Mesendoderm (in vitro differentiated cells): ENCODE measurements around the gene CFAP61.

Source experiments
- DNase-seq: peaks from one replicate; pipeline ENCODE4 v3.0.0; 2013
- H2AK5ac ChIP-seq: 2 replicates; pipeline ENCODE4 v1.6.1; 2013; ENCODE audit warnings: low read length, inconsistent platforms
- H2BK120ac ChIP-seq: 2 replicates; pipeline ENCODE4 v1.6.1; 2013; ENCODE audit warnings: low read depth, mild to moderate bottlenecking, low read length, moderate library complexity, mixed read lengths
- H2BK15ac ChIP-seq: replicated peaks from 2 replicates; pipeline ENCODE4 v1.6.1; 2013; ENCODE audit warnings: low read depth, mild to moderate bottlenecking, moderate library complexity
- H2BK5ac ChIP-seq: 2 replicates; pipeline ENCODE4 v1.6.1; 2013; ENCODE audit warnings: low read length, inconsistent platforms
- H3K18ac ChIP-seq: 2 replicates; pipeline ENCODE4 v1.6.1; 2013; ENCODE audit warnings: mild to moderate bottlenecking, low read length, mixed read lengths
- H3K23ac ChIP-seq: one replicate; pipeline ENCODE4 v1.6.1; 2013; ENCODE audit warnings: low read length
- H3K27ac ChIP-seq: 2 replicates; pipeline ENCODE4 v1.5.1; 2013; ENCODE audit warnings: low read depth, mild to moderate bottlenecking, inconsistent platforms, low read length, moderate library complexity
- H3K27me3 ChIP-seq: 2 replicates; pipeline ENCODE4 v1.6.1; 2013; ENCODE audit warnings: low read length, control low read depth, mild to moderate bottlenecking, inconsistent platforms; ENCODE audit not compliant: insufficient read depth, poor library complexity
- H3K36me3 ChIP-seq: 2 replicates; pipeline ENCODE4 v1.6.1; 2013; ENCODE audit warnings: low read length, inconsistent platforms; ENCODE audit not compliant: control insufficient read depth, insufficient read depth
- H3K4ac ChIP-seq: one replicate; pipeline ENCODE4 v1.6.1; 2013; ENCODE audit warnings: low read depth, mild to moderate bottlenecking, low read length, moderate library complexity
- H3K4me1 ChIP-seq: 2 replicates; pipeline ENCODE4 v1.6.1; 2013; ENCODE audit warnings: low read depth, low read length, inconsistent platforms; ENCODE audit not compliant: control insufficient read depth
- H3K4me2 ChIP-seq: 2 replicates; pipeline ENCODE4 v1.6.1; 2013; ENCODE audit warnings: low read length
- H3K4me3 ChIP-seq: 2 replicates; pipeline ENCODE4 v1.5.1; 2013; ENCODE audit warnings: mild to moderate bottlenecking, low read length
- H3K56ac ChIP-seq: one replicate; pipeline ENCODE4 v1.6.1; 2013; ENCODE audit warnings: low read length
- H3K79me1 ChIP-seq: 2 replicates; pipeline ENCODE4 v1.6.1; 2013; ENCODE audit warnings: low read length, inconsistent platforms
- H3K79me2 ChIP-seq: 2 replicates; pipeline ENCODE4 v1.6.1; 2013; ENCODE audit warnings: mild to moderate bottlenecking, low read length; ENCODE audit not compliant: control insufficient read depth, insufficient read depth
- H3K9ac ChIP-seq: 2 replicates; pipeline ENCODE4 v1.6.1; 2013; ENCODE audit warnings: low read length, inconsistent platforms
- H4K5ac ChIP-seq: one replicate; pipeline ENCODE4 v1.6.1; 2013; ENCODE audit warnings: low read length
- H4K8ac ChIP-seq: one replicate; pipeline ENCODE4 v1.6.1; 2013; ENCODE audit warnings: low read depth, mild to moderate bottlenecking, control low read depth, low read length, moderate library complexity
- WGBS: extraction: QIAGEN DNeasy Blood & Tissue Kit; methylation state at CpG from one replicate; pipeline ENCODE4 v1.1.7; 2013; ENCODE audit warnings: low lambda C conversion rate, missing lambda C conversion rate; ENCODE audit not compliant: insufficient coverage; ENCODE audit errors: extremely low coverage; 5-methylcytosine and 5-hydroxymethylcytosine counted together

The CFAP61 gene

GRCh38 chr20:20213526-20214121 is 161.3 kb downstream of the CFAP61 start:
- DNase-seq = no peak
- Histone ChIP-seq H3K4me3 (no peak overlapping the region), H3K4ac (no peak overlapping the region), H3K23ac (no peak overlapping the region), H3K27me3 (no peaks in the 10 kb centered on the region), H3K4me2 (no peak overlapping the region), H3K9ac (no peak overlapping the region), H3K79me1 (no peaks in the 10 kb centered on the region), H2BK120ac (no peak overlapping the region), H2BK5ac (no peak overlapping the region), H3K4me1 (no peaks in the 10 kb centered on the region), H3K36me3 (no peaks in the 10 kb centered on the region), H3K56ac (no peak overlapping the region), H3K79me2 (no peaks in the 10 kb centered on the region), H2AK5ac (no peak overlapping the region), H3K18ac (no peak overlapping the region), H4K5ac (no peak overlapping the region), H2BK15ac (no peak overlapping the region), H3K27ac (no peak overlapping the region), H4K8ac (no peak overlapping the region)
- no CpG with 5 or more reads among the region's 5 CpGs for WGBS

GRCh38 chr20:20214757-20215275 is 162.5 kb downstream of the CFAP61 start:
- Histone ChIP-seq H3K9ac (no peak overlapping the region), H3K4ac (no peak overlapping the region), H2AK5ac (no peak overlapping the region), H3K23ac (no peak overlapping the region), H3K27ac (no peak overlapping the region), H3K56ac (no peak overlapping the region), H3K4me1 (no peaks in the 10 kb centered on the region), H3K79me2 (no peaks in the 10 kb centered on the region), H3K4me2 (no peak overlapping the region), H2BK15ac (no peak overlapping the region), H2BK120ac (no peak overlapping the region), H3K79me1 (no peaks in the 10 kb centered on the region), H2BK5ac (no peak overlapping the region), H4K5ac (no peak overlapping the region), H3K36me3 (no peaks in the 10 kb centered on the region), H4K8ac (no peak overlapping the region), H3K4me3 (no peak overlapping the region), H3K18ac (no peak overlapping the region), H3K27me3 (no peaks in the 10 kb centered on the region)
- WGBS = no CpG with 5 or more reads among the region's 7 CpGs
- no peak for DNase-seq

DNA sequence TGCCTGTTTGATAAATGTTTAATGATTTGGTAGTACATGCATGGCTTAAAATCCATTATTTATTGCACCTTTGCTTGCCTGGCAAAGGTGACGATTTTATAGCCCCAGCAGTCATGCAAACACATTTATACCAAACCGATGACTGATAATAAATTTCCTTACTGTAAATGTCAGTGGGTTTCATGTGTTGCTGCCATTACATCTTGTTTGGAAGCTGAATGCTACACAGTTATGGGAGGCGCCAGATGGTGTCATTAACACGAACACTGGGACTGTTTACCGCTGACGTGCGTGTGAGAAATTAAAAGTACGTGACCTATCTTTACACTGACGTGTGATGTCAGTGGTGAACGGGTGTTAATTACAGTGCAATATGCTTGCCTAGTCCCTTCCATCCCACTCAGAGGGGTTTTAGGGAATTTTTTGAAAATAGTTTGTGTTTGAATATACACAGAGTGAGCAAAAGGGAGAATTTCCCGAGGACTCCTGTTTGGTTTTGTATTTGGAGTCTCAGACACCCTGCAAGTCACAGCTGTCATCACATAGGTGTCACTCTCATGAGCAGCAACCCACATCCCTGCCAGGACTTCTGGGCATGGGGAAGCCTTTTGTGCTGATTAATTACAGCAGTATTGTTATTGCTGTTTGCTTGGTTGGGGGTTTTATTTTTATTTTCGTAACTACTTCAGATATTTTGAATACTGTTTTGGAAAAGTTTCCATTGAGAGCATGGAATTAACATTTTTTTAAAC is 163.8 kb downstream of the CFAP61 start:
- H3K79me1 ChIP-seq = no peaks in the 10 kb centered on the region
- H3K36me3 ChIP-seq = no peaks in the 10 kb centered on the region
- no peaks in the 10 kb centered on the region for H3K4me1 ChIP-seq
- no peak overlapping the region for H3K56ac ChIP-seq
- no peak overlapping the region for H4K8ac ChIP-seq
- no peak overlapping the region for H3K4me3 ChIP-seq
- no peak for DNase-seq
- H3K4me2 ChIP-seq = no peak overlapping the region
- no peak overlapping the region for H2BK5ac ChIP-seq
- H3K18ac ChIP-seq = no peak overlapping the region
- H3K4ac ChIP-seq = no peak overlapping the region
- no peak overlapping the region for H4K5ac ChIP-seq
- H3K23ac ChIP-seq = no peak overlapping the region
- no CpG with 5 or more reads among the region's 12 CpGs for WGBS
- no peaks in the 10 kb centered on the region for H3K27me3 ChIP-seq
- no peak overlapping the region for H3K9ac ChIP-seq
- H3K79me2 ChIP-seq = no peaks in the 10 kb centered on the region
- H2BK120ac ChIP-seq = no peak overlapping the region
- H2BK15ac ChIP-seq = no peak overlapping the region
- no peak overlapping the region for H3K27ac ChIP-seq
- no peak overlapping the region for H2AK5ac ChIP-seq

DNA sequence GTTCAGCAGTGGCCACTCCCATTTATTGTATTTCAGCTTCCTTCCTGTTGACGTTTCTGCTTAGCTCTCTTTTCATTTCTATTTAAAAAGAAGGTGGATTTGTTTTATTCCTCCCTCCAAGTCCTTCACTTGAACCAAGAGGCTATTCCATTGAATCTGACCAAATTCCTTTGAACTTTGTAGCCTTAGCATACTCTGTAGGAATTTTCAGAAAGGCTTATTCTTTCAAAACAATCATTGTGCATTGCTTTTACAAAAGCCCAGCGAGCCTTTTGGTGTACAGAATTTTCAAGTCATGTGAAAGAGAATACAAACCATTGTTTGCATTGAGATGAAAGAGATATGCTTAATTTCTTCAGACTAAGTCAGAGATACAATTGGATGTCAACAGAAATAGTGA is 164.6 kb downstream of the CFAP61 start:
- no peaks in the 10 kb centered on the region for H3K4me1 ChIP-seq
- no peaks in the 10 kb centered on the region for H3K79me1 ChIP-seq
- no CpG with 5 or more reads among the region's 2 CpGs for WGBS
- H2BK120ac ChIP-seq = no peak overlapping the region
- H3K18ac ChIP-seq = no peak overlapping the region
- no peak overlapping the region for H3K23ac ChIP-seq
- H4K8ac ChIP-seq = no peak overlapping the region
- no peak overlapping the region for H3K4me2 ChIP-seq
- H3K56ac ChIP-seq = no peak overlapping the region
- H3K36me3 ChIP-seq = no peaks in the 10 kb centered on the region
- no peak overlapping the region for H3K27ac ChIP-seq
- no peak overlapping the region for H2BK15ac ChIP-seq
- no peaks in the 10 kb centered on the region for H3K79me2 ChIP-seq
- no peak overlapping the region for H4K5ac ChIP-seq
- H2AK5ac ChIP-seq = no peak overlapping the region
- H3K4me3 ChIP-seq = no peak overlapping the region
- H2BK5ac ChIP-seq = no peak overlapping the region
- no peaks in the 10 kb centered on the region for H3K27me3 ChIP-seq
- DNase-seq = no peak
- no peak overlapping the region for H3K9ac ChIP-seq
- no peak overlapping the region for H3K4ac ChIP-seq

- H3K4me2 ChIP-seq = no peak overlapping the region
- no peaks in the 10 kb centered on the region for H3K36me3 ChIP-seq
- WGBS = no CpG with 5 or more reads among the region's 1 CpG
- no peaks in the 10 kb centered on the region for H3K27me3 ChIP-seq
- H3K27ac ChIP-seq = no peak overlapping the region
- no peaks in the 10 kb centered on the region for H3K79me2 ChIP-seq
- no peak overlapping the region for H3K23ac ChIP-seq
- no peak overlapping the region for H3K4ac ChIP-seq
- no peak overlapping the region for H2AK5ac ChIP-seq
- no peak overlapping the region for H2BK5ac ChIP-seq
- no peak overlapping the region for H3K56ac ChIP-seq
- no peak overlapping the region for H3K9ac ChIP-seq
- no peaks in the 10 kb centered on the region for H3K4me1 ChIP-seq
- H2BK120ac ChIP-seq = no peak overlapping the region
- H3K4me3 ChIP-seq = no peak overlapping the region
- no peak overlapping the region for H4K5ac ChIP-seq
- H4K8ac ChIP-seq = no peak overlapping the region
- no peaks in the 10 kb centered on the region for H3K79me1 ChIP-seq
- H3K18ac ChIP-seq = no peak overlapping the region
- no peak for DNase-seq
- no peak overlapping the region for H2BK15ac ChIP-seq
Measured at GRCh38 chr20:20217621-20218020, 165.3 kb downstream of the CFAP61 start.
